Esophagus muscularis mucosa (tissue), 4 donors: Measurements from ENCODE around the gene P2RX5.

ENCODE experiments used
- CTCF ChIP-seq, 3 experiments: fragments of 200-600 bp in 2 of 3; fragments of 450-650 bp in 1 of 3; sonication (generic) in 2 of 3; IDR thresholded peaks; one replicate each; pipeline ENCODE4 v1.5.1; 2017 to 2019; ENCODE audit warnings: antibody characterized with exemption in 3 of 3, mild to moderate bottlenecking in 2 of 3, moderate library complexity in 1 of 3
- EP300 ChIP-seq: sonication (generic); formaldehyde crosslinking; IDR thresholded peaks from one replicate; pipeline ENCODE4 v1.6.1; 2017; ENCODE audit warnings: antibody characterized with exemption
- POLR2A ChIP-seq: fragments of 450-650 bp; IDR thresholded peaks from one replicate; pipeline ENCODE4 v1.6.1; 2017; ENCODE audit warnings: antibody characterized with exemption, moderate library complexity, mild to moderate bottlenecking, low read depth
- POLR2AphosphoS5 ChIP-seq, 2 donors: sonication (generic); formaldehyde crosslinking; IDR thresholded peaks; one replicate each; pipeline ENCODE4 v1.6.1; 2017; ENCODE audit warnings: antibody characterized with exemption in 2 of 2

GRCh38 chr17:3695129-3695722 lies 729 bp downstream of the P2RX5 start:
- no peak for TF ChIP-seq CTCF (IDR thresholded peaks at IDR 0.05)
- no peak for TF ChIP-seq POLR2A
- TF ChIP-seq POLR2AphosphoS5 (IDR thresholded peaks at IDR 0.05) = no peak
- no peak for TF ChIP-seq EP300
